ENCODE data around the gene GPR84. TPM values are rescaled to one million over a fixed set of nuclear protein-coding genes. Genes with fewer than 3 reads are reported as not detected.
A peak's percentile ranks its signal among the peaks of the same experiment; 100 is the strongest.

The GPR84 gene
- total and polyA plus RNA-seq, 10 of the 15 experiments (the other 5 are each of a cell fraction or from before 2014, with no cell fraction given): 0.37 to 4.7 (median 2.6) TPM

DNA sequence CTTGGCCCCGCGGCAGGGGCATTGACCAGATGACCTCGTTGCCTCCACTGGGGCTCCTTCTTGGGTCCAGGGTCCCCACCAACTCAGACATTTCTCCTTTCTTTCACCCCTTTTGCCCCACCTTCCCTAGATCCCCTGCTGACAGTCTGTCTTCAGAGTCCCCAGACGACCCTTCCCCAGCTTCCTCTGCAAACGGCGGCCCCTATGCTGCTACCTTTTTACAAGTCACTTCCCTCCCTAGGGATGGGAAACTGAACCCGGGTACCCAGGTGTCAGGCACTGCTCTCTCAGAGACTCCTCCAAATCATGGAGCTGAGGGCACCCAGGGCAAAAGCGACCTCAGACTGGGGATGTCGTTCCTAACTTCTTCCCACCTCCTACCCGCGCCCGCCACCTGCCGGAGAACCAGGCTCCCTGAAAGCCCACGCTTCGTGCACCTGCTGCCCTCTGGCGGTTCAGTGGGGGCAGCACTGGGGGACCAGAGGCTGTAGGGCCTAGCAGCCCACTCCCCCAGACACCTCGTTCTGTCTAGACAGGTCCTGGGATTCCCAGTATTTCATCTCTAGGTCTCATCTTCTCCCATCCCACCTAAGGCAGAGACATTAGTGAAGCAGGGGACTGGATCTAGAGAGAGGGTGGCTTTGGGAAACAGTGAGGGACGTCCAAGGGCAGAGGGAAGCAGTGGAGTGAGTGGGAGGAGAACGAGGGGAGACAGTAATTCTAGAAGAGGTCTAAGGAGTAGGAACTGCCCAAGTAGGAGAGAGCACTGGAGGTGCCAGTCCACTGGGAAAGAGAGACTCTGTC lies 15.3 kb upstream of the GPR84 start (continued):
- TF ChIP-seq ASH2L (IDR thresholded peaks at IDR 0.05; ENCODE audit: borderline replicate concordance, low read depth) (no peak), IKZF1 (conservative IDR thresholded peaks at IDR 0.05) (peak; percentile 41; the same call in 1 of the 2 replicates), BRCA1 (IDR thresholded peaks at IDR 0.05; ENCODE audit: low read depth, low read length) (0 out of 2 replicates have a peak, but pooled peaks have one; percentile 23), NR2C2 (IDR thresholded peaks at IDR 0.05; ENCODE audit: borderline replicate concordance, control insufficient read depth, insufficient read length, low read depth) (no peak), IKZF2 (IDR thresholded peaks at IDR 0.05) (0 out of 4 replicates have a peak, but pooled peaks of 1 of the 2 experiments have one; percentile 31), NR2F1 (conservative IDR thresholded peaks at IDR 0.05) (no peak), NFYA (IDR thresholded peaks at IDR 0.05; ENCODE audit: borderline replicate concordance, low read depth, low read length) (no peak)
- TF ChIP-seq, protein P1, sequence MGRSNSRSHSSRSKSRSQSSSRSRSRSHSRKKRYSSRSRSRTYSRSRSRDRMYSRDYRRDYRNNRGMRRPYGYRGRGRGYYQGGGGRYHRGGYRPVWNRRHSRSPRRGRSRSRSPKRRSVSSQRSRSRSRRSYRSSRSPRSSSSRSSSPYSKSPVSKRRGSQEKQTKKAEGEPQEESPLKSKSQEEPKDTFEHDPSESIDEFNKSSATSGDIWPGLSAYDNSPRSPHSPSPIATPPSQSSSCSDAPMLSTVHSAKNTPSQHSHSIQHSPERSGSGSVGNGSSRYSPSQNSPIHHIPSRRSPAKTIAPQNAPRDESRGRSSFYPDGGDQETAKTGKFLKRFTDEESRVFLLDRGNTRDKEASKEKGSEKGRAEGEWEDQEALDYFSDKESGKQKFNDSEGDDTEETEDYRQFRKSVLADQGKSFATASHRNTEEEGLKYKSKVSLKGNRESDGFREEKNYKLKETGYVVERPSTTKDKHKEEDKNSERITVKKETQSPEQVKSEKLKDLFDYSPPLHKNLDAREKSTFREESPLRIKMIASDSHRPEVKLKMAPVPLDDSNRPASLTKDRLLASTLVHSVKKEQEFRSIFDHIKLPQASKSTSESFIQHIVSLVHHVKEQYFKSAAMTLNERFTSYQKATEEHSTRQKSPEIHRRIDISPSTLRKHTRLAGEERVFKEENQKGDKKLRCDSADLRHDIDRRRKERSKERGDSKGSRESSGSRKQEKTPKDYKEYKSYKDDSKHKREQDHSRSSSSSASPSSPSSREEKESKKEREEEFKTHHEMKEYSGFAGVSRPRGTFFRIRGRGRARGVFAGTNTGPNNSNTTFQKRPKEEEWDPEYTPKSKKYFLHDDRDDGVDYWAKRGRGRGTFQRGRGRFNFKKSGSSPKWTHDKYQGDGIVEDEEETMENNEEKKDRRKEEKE (IDR thresholded peaks at IDR 0.05): no peak
- TF ChIP-seq, protein P2, sequence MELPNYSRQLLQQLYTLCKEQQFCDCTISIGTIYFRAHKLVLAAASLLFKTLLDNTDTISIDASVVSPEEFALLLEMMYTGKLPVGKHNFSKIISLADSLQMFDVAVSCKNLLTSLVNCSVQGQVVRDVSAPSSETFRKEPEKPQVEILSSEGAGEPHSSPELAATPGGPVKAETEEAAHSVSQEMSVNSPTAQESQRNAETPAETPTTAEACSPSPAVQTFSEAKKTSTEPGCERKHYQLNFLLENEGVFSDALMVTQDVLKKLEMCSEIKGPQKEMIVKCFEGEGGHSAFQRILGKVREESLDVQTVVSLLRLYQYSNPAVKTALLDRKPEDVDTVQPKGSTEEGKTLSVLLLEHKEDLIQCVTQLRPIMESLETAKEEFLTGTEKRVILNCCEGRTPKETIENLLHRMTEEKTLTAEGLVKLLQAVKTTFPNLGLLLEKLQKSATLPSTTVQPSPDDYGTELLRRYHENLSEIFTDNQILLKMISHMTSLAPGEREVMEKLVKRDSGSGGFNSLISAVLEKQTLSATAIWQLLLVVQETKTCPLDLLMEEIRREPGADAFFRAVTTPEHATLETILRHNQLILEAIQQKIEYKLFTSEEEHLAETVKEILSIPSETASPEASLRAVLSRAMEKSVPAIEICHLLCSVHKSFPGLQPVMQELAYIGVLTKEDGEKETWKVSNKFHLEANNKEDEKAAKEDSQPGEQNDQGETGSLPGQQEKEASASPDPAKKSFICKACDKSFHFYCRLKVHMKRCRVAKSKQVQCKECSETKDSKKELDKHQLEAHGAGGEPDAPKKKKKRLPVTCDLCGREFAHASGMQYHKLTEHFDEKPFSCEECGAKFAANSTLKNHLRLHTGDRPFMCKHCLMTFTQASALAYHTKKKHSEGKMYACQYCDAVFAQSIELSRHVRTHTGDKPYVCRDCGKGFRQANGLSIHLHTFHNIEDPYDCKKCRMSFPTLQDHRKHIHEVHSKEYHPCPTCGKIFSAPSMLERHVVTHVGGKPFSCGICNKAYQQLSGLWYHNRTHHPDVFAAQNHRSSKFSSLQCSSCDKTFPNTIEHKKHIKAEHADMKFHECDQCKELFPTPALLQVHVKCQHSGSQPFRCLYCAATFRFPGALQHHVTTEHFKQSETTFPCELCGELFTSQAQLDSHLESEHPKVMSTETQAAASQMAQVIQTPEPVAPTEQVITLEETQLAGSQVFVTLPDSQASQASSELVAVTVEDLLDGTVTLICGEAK (IDR thresholded peaks at IDR 0.05; ENCODE audit: borderline replicate concordance): no peak
- TF ChIP-seq, protein P3, sequence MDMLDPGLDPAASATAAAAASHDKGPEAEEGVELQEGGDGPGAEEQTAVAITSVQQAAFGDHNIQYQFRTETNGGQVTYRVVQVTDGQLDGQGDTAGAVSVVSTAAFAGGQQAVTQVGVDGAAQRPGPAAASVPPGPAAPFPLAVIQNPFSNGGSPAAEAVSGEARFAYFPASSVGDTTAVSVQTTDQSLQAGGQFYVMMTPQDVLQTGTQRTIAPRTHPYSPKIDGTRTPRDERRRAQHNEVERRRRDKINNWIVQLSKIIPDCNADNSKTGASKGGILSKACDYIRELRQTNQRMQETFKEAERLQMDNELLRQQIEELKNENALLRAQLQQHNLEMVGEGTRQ (IDR thresholded peaks at IDR 0.05; ENCODE audit: borderline replicate concordance, low read depth, low read length): no peak
- TF ChIP-seq, protein P4, sequence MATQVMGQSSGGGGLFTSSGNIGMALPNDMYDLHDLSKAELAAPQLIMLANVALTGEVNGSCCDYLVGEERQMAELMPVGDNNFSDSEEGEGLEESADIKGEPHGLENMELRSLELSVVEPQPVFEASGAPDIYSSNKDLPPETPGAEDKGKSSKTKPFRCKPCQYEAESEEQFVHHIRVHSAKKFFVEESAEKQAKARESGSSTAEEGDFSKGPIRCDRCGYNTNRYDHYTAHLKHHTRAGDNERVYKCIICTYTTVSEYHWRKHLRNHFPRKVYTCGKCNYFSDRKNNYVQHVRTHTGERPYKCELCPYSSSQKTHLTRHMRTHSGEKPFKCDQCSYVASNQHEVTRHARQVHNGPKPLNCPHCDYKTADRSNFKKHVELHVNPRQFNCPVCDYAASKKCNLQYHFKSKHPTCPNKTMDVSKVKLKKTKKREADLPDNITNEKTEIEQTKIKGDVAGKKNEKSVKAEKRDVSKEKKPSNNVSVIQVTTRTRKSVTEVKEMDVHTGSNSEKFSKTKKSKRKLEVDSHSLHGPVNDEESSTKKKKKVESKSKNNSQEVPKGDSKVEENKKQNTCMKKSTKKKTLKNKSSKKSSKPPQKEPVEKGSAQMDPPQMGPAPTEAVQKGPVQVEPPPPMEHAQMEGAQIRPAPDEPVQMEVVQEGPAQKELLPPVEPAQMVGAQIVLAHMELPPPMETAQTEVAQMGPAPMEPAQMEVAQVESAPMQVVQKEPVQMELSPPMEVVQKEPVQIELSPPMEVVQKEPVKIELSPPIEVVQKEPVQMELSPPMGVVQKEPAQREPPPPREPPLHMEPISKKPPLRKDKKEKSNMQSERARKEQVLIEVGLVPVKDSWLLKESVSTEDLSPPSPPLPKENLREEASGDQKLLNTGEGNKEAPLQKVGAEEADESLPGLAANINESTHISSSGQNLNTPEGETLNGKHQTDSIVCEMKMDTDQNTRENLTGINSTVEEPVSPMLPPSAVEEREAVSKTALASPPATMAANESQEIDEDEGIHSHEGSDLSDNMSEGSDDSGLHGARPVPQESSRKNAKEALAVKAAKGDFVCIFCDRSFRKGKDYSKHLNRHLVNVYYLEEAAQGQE (IDR thresholded peaks at IDR 0.05; ENCODE audit: low read depth, low read length): no peak
- TF ChIP-seq, protein P5, sequence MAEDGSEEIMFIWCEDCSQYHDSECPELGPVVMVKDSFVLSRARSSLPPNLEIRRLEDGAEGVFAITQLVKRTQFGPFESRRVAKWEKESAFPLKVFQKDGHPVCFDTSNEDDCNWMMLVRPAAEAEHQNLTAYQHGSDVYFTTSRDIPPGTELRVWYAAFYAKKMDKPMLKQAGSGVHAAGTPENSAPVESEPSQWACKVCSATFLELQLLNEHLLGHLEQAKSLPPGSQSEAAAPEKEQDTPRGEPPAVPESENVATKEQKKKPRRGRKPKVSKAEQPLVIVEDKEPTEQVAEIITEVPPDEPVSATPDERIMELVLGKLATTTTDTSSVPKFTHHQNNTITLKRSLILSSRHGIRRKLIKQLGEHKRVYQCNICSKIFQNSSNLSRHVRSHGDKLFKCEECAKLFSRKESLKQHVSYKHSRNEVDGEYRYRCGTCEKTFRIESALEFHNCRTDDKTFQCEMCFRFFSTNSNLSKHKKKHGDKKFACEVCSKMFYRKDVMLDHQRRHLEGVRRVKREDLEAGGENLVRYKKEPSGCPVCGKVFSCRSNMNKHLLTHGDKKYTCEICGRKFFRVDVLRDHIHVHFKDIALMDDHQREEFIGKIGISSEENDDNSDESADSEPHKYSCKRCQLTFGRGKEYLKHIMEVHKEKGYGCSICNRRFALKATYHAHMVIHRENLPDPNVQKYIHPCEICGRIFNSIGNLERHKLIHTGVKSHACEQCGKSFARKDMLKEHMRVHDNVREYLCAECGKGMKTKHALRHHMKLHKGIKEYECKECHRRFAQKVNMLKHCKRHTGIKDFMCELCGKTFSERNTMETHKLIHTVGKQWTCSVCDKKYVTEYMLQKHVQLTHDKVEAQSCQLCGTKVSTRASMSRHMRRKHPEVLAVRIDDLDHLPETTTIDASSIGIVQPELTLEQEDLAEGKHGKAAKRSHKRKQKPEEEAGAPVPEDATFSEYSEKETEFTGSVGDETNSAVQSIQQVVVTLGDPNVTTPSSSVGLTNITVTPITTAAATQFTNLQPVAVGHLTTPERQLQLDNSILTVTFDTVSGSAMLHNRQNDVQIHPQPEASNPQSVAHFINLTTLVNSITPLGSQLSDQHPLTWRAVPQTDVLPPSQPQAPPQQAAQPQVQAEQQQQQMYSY (CRISPR knock-in tag; IDR thresholded peaks at IDR 0.05): no peak

Measured in GM12878 (cell line).